Ishikawa (cell line): ENCODE results near the gene CCK.

Experiments used
- CEBPB ChIP-seq: IDR thresholded peaks from 2 replicates; pipeline ENCODE4 v1.6.1; 2012
- CREB1 ChIP-seq: IDR thresholded peaks from 2 replicates; pipeline ENCODE4 v1.6.1; 2012; ENCODE audit warnings: low read depth
- EGR1 ChIP-seq: IDR thresholded peaks from 2 replicates; pipeline ENCODE4 v1.6.1; 2012
- EP300 ChIP-seq: IDR thresholded peaks from 2 replicates; pipeline ENCODE4 v1.6.1; 2012; ENCODE audit warnings: borderline replicate concordance
- FOXM1 ChIP-seq: IDR thresholded peaks from 2 replicates; pipeline ENCODE4 v1.6.1; 2012; ENCODE audit warnings: low read depth, borderline replicate concordance
- RAD21 ChIP-seq: IDR thresholded peaks from 2 replicates; pipeline ENCODE4 v1.6.1; 2012; ENCODE audit warnings: low read depth
- TAF1 ChIP-seq: IDR thresholded peaks from 2 replicates; pipeline ENCODE4 v1.6.1; 2012; ENCODE audit warnings: low read depth, mild to moderate bottlenecking
- TCF12 ChIP-seq: IDR thresholded peaks from 2 replicates; pipeline ENCODE4 v1.6.1; 2012; ENCODE audit warnings: low read depth
- TEAD4 ChIP-seq: IDR thresholded peaks from 2 replicates; pipeline ENCODE4 v1.6.1; 2012
- YY1 ChIP-seq: IDR thresholded peaks from 2 replicates; pipeline ENCODE4 v1.6.1; 2012; ENCODE audit warnings: low read depth
- ZBTB7A ChIP-seq: IDR thresholded peaks from 2 replicates; pipeline ENCODE4 v1.6.1; 2012; ENCODE audit warnings: low read depth
- TF ChIP-seq, protein P1 (sequence below): IDR thresholded peaks from 2 replicates; pipeline ENCODE4 v1.6.1; 2012
- TF ChIP-seq, protein P2 (sequence below): IDR thresholded peaks from 2 replicates; pipeline ENCODE4 v1.6.1; 2012; ENCODE audit warnings: low read depth, mild to moderate bottlenecking
- TF ChIP-seq, protein P3 (sequence below): IDR thresholded peaks from 2 replicates; pipeline ENCODE4 v1.6.1; 2012

DNA sequence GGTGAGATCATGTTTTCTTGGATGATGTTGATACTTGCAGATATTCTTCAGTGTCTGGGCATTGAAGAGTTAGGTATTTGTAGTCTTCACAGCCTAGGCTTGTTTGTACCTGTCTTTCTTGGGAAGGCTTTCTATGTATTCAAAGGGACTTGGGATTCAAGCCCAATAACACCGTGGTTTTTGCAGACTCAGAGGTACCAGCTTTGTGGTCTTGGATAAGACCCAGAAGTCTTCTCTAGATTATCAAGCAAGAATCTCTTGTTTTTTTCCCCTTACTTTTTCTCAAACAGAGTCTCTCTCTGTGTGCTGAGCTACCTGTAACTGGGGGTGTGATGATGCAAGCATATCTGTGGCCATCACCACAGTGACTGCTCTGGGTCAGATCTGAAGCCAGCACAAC lies 42.7 kb upstream of the CCK start:
- no peak for TF ChIP-seq EP300
- no peak for TF ChIP-seq TEAD4
- TF ChIP-seq TAF1, result no peak
- no peak for TF ChIP-seq CEBPB
- no peak for TF ChIP-seq EGR1
- TF ChIP-seq, protein P1, sequence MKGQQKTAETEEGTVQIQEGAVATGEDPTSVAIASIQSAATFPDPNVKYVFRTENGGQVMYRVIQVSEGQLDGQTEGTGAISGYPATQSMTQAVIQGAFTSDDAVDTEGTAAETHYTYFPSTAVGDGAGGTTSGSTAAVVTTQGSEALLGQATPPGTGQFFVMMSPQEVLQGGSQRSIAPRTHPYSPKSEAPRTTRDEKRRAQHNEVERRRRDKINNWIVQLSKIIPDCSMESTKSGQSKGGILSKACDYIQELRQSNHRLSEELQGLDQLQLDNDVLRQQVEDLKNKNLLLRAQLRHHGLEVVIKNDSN, result no peak
- TF ChIP-seq, protein P2, sequence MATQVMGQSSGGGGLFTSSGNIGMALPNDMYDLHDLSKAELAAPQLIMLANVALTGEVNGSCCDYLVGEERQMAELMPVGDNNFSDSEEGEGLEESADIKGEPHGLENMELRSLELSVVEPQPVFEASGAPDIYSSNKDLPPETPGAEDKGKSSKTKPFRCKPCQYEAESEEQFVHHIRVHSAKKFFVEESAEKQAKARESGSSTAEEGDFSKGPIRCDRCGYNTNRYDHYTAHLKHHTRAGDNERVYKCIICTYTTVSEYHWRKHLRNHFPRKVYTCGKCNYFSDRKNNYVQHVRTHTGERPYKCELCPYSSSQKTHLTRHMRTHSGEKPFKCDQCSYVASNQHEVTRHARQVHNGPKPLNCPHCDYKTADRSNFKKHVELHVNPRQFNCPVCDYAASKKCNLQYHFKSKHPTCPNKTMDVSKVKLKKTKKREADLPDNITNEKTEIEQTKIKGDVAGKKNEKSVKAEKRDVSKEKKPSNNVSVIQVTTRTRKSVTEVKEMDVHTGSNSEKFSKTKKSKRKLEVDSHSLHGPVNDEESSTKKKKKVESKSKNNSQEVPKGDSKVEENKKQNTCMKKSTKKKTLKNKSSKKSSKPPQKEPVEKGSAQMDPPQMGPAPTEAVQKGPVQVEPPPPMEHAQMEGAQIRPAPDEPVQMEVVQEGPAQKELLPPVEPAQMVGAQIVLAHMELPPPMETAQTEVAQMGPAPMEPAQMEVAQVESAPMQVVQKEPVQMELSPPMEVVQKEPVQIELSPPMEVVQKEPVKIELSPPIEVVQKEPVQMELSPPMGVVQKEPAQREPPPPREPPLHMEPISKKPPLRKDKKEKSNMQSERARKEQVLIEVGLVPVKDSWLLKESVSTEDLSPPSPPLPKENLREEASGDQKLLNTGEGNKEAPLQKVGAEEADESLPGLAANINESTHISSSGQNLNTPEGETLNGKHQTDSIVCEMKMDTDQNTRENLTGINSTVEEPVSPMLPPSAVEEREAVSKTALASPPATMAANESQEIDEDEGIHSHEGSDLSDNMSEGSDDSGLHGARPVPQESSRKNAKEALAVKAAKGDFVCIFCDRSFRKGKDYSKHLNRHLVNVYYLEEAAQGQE, result no peak
- TF ChIP-seq RAD21, result no peak
- no peak for TF ChIP-seq CREB1
- no peak for TF ChIP-seq TCF12
- no peak for TF ChIP-seq FOXM1
- TF ChIP-seq ZBTB7A, result no peak
- TF ChIP-seq, protein P3, sequence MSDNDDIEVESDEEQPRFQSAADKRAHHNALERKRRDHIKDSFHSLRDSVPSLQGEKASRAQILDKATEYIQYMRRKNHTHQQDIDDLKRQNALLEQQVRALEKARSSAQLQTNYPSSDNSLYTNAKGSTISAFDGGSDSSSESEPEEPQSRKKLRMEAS, result no peak
- TF ChIP-seq YY1, result no peak
